ENCODE results near the gene AIFM3. TPM values are rescaled to one million over a fixed set of nuclear protein-coding genes. Genes with fewer than 3 reads are reported as not detected.

AIFM3 gene
- total RNA-seq, 1 donor from 2014 or later = 0.79 TPM

- DNase-seq (ENCODE audit: low read depth, low spot score) = no peak
- Mint-ChIP-seq H3K4me1 (no peaks in the 10 kb centered on the region), H3K36me3 (ENCODE audit: low read depth) (no peaks in the 10 kb centered on the region), H3K4me3 (no peak overlapping the region), H3K27me3 (ENCODE audit: low read depth) (no peaks in the 10 kb centered on the region), H3K9me3 (no peaks in the 10 kb centered on the region), H3K27ac (ENCODE audit: unreplicated experiment) (no peak overlapping the region)
- TF ChIP-seq CTCF (conservative IDR thresholded peaks at IDR 0.05) = no peak
Observed at GRCh38 chr22:20992056-20992442, 25.0 kb downstream of the AIFM3 start.

GRCh38 chr22:20992456-20993303 is 25.6 kb downstream of the AIFM3 start:
- no peaks in the 10 kb centered on the region for H3K27me3 Mint-ChIP-seq (ENCODE audit: low read depth)
- no peak for TF ChIP-seq CTCF (conservative IDR thresholded peaks at IDR 0.05)
- no peaks in the 10 kb centered on the region for H3K36me3 Mint-ChIP-seq (ENCODE audit: low read depth)
- no peak overlapping the region for H3K4me3 Mint-ChIP-seq
- H3K27ac Mint-ChIP-seq (ENCODE audit: unreplicated experiment) = no peak overlapping the region
- no peaks in the 10 kb centered on the region for H3K4me1 Mint-ChIP-seq
- no peak for DNase-seq (ENCODE audit: low read depth, low spot score)
- no peaks in the 10 kb centered on the region for H3K9me3 Mint-ChIP-seq

GRCh38 chr22:20993304-20994127 is 26.5 kb downstream of the AIFM3 start:
- no peak overlapping the region for H3K4me3 Mint-ChIP-seq
- DNase-seq (ENCODE audit: low read depth, low spot score) = no peak
- no peak overlapping the region for H3K27ac Mint-ChIP-seq (ENCODE audit: unreplicated experiment)
- no peak for TF ChIP-seq CTCF (conservative IDR thresholded peaks at IDR 0.05)
- no peaks in the 10 kb centered on the region for H3K27me3 Mint-ChIP-seq (ENCODE audit: low read depth)
- H3K4me1 Mint-ChIP-seq = no peaks in the 10 kb centered on the region
- H3K9me3 Mint-ChIP-seq = no peaks in the 10 kb centered on the region
- no peaks in the 10 kb centered on the region for H3K36me3 Mint-ChIP-seq (ENCODE audit: low read depth)

GRCh38 chr22:20994128-20994901 is 27.3 kb downstream of the AIFM3 start:
- H3K9me3 Mint-ChIP-seq = no peaks in the 10 kb centered on the region
- no peaks in the 10 kb centered on the region for H3K27me3 Mint-ChIP-seq (ENCODE audit: low read depth)
- no peak for TF ChIP-seq CTCF (conservative IDR thresholded peaks at IDR 0.05)
- H3K36me3 Mint-ChIP-seq (ENCODE audit: low read depth) = no peaks in the 10 kb centered on the region
- no peak overlapping the region for H3K27ac Mint-ChIP-seq (ENCODE audit: unreplicated experiment)
- H3K4me3 Mint-ChIP-seq = peak overlapping the region; percentile 49
- H3K4me1 Mint-ChIP-seq = no peaks in the 10 kb centered on the region
- no peak for DNase-seq (ENCODE audit: low read depth, low spot score)

DNA sequence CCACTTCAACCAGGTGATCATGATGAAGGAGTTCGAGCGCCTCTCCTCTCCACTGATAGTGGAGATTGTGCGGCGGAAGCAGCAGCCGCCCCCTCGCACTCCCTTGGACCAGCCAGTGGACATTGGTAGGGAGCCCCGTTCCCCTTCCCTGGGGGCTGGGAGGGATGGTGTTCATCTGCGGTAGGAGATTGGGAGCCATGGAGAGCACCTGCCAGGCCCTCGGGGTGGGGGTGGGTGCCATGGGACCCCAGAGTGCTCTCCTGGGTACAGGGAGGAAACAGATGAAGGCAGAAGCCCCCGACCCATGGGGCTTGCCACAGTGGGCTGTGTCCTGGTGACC is 27.8 kb downstream of the AIFM3 start:
- H3K36me3 Mint-ChIP-seq (ENCODE audit: low read depth) = no peaks in the 10 kb centered on the region
- no peak overlapping the region for H3K27ac Mint-ChIP-seq (ENCODE audit: unreplicated experiment)
- H3K4me1 Mint-ChIP-seq = no peaks in the 10 kb centered on the region
- no peak for TF ChIP-seq CTCF (conservative IDR thresholded peaks at IDR 0.05)
- H3K9me3 Mint-ChIP-seq = no peaks in the 10 kb centered on the region
- peak overlapping the region; percentile 49 for H3K4me3 Mint-ChIP-seq
- no peaks in the 10 kb centered on the region for H3K27me3 Mint-ChIP-seq (ENCODE audit: low read depth)
- no peak for DNase-seq (ENCODE audit: low read depth, low spot score)

Data from neural crest cell (in vitro differentiated cells).